ENCODE data around the gene CCDC157.

CCDC157 gene

GRCh38 chr22:30396871-30397655 lies 40.3 kb downstream of the CCDC157 start, which contains the start of gene SEC14L2:
SEC14L2 (plus strand) TSS chr22:30397018; CDS start chr22:30397117, 99 bp downstream.
- TF ChIP-seq TSHZ2 (CRISPR knock-in tag; IDR thresholded peaks at IDR 0.05), result no peak
- TF ChIP-seq ZFP30 (CRISPR knock-in tag; IDR thresholded peaks at IDR 0.05), result no peak
- TF ChIP-seq PPARA (CRISPR knock-in tag; IDR thresholded peaks at IDR 0.05; ENCODE audit: borderline replicate concordance), result no peak
- no peak for TF ChIP-seq TOX (CRISPR knock-in tag; IDR thresholded peaks at IDR 0.05; ENCODE audit: borderline replicate concordance)
- TF ChIP-seq ZNF70 (CRISPR knock-in tag; IDR thresholded peaks at IDR 0.05), result no peak
- no peak for TF ChIP-seq ZFP3 (CRISPR knock-in tag; IDR thresholded peaks at IDR 0.05)
- no peak for TF ChIP-seq ZC3H10 (CRISPR knock-in tag; IDR thresholded peaks at IDR 0.05)

GRCh38 chr22:30397656-30398635 lies 41.1 kb downstream of the CCDC157 start:
- TF ChIP-seq SNAI2 (CRISPR knock-in tag; IDR thresholded peaks at IDR 0.05) (no peak), ZNF565 (CRISPR knock-in tag; conservative IDR thresholded peaks at IDR 0.05; ENCODE audit: low read depth) (no peak), TSHZ2 (CRISPR knock-in tag; IDR thresholded peaks at IDR 0.05) (no peak), PATZ1 (CRISPR knock-in tag; IDR thresholded peaks at IDR 0.05; ENCODE audit: borderline replicate concordance) (no peak), ISL1 (CRISPR knock-in tag; IDR thresholded peaks at IDR 0.05) (no peak), CREB5 (CRISPR knock-in tag; IDR thresholded peaks at IDR 0.05; ENCODE audit: low read depth) (no peak), ZC3H10 (CRISPR knock-in tag; IDR thresholded peaks at IDR 0.05) (no peak), CSDC2 (CRISPR knock-in tag; IDR thresholded peaks at IDR 0.05) (no peak), ZFP3 (CRISPR knock-in tag; IDR thresholded peaks at IDR 0.05) (no peak), ESRRG (CRISPR knock-in tag; IDR thresholded peaks at IDR 0.05) (no peak), TOX (CRISPR knock-in tag; IDR thresholded peaks at IDR 0.05; ENCODE audit: borderline replicate concordance) (no peak)
- peak; percentile 3; the same call in 2 of the 3 replicates for ATAC-seq

More at GRCh38 chr22:30396871-30397655, 40.3 kb downstream of the CCDC157 start, which contains the start of gene SEC14L2:
- ATAC-seq, result peak; percentile 90

GRCh38 chr22:30398685-30399680 lies 42.2 kb downstream of the CCDC157 start:
- no peak for TF ChIP-seq TSHZ2 (CRISPR knock-in tag; IDR thresholded peaks at IDR 0.05)
- no peak for TF ChIP-seq TCF4 (CRISPR knock-in tag; IDR thresholded peaks at IDR 0.05; ENCODE audit: borderline replicate concordance)
- TF ChIP-seq GLIS3 (CRISPR knock-in tag; IDR thresholded peaks at IDR 0.05), result no peak
- TF ChIP-seq PATZ1 (CRISPR knock-in tag; IDR thresholded peaks at IDR 0.05; ENCODE audit: borderline replicate concordance), result no peak
- ATAC-seq, result no peak

All from SK-N-SH treated with all-trans-retinoic acid at 6 μM for 48 hours (cell line).